ENCODE measurements around the gene KLHL29. TPM values are rescaled to one million over a fixed set of nuclear protein-coding genes. Genes with fewer than 3 reads are reported as not detected.

Gene KLHL29
- total RNA-seq, 2 experiments from 2014 or later = 0.23 to 0.66 TPM

DNA sequence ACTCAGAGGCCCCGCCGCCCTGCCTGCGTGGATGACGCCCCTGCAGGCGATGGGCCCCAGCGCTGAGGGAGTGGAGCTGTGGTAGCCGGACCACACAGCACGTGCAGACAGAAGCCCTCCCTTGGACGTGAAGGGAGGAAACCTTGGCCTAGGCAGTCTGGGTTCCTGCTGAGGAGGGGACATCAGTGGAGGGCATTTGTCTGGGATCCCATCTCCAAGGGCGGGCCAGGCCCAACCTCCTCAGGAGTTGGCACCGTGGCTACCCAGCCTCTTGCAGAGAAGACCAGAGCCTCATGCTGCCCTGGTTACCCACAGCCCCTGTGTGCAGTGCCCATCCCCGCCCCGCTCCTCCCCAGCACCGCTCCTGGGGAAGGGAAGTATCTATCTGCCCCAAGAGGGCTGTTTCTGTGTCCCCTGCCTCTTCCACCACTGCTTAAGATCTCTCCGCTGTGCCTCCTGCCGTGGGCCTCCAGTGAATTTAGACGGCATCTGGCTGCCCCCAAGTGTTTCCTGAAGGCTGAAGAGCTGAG is 241.8 kb downstream of the KLHL29 start:
- Histone ChIP-seq H4K20me1 (ENCODE audit: insufficient read depth, low read length) (no peaks in the 10 kb centered on the region), H3K4me2 (ENCODE audit: low read length) (no peak overlapping the region), H3K9me3 (ENCODE audit: low read length) (0 out of 2 replicates have a peak, but pooled peaks cover 9% of the 10 kb centered on the region), H3K27ac (ENCODE audit: low read depth, low read length, poor library complexity, severe bottlenecking) (no peak overlapping the region), H3K9me2 (ENCODE audit: insufficient read depth, low read length) (no peaks in the 10 kb centered on the region), H3K4me3 (ENCODE audit: low read depth, low read length, poor library complexity, severe bottlenecking) (no peak overlapping the region), H3K4me1 (ENCODE audit: insufficient read depth, low read length, poor library complexity, severe bottlenecking) (no peaks in the 10 kb centered on the region), H2AFZ (ENCODE audit: low read length) (no peak overlapping the region), H3K79me2 (ENCODE audit: insufficient read depth, low read depth, low read length) (no peaks in the 10 kb centered on the region), H3K36me3 (ENCODE audit: insufficient read depth, low read length) (no peaks in the 10 kb centered on the region)
- CTCF ChIA-PET (ENCODE audit: unreplicated experiment) = no interaction called here
- no peak for DNase-seq (ENCODE audit: low spot score)
- no peak for TF ChIP-seq EZH2phosphoT487 (IDR thresholded peaks at IDR 0.05; ENCODE audit: borderline replicate concordance, low read depth, low read length)
- TF ChIP-seq, protein P1, sequence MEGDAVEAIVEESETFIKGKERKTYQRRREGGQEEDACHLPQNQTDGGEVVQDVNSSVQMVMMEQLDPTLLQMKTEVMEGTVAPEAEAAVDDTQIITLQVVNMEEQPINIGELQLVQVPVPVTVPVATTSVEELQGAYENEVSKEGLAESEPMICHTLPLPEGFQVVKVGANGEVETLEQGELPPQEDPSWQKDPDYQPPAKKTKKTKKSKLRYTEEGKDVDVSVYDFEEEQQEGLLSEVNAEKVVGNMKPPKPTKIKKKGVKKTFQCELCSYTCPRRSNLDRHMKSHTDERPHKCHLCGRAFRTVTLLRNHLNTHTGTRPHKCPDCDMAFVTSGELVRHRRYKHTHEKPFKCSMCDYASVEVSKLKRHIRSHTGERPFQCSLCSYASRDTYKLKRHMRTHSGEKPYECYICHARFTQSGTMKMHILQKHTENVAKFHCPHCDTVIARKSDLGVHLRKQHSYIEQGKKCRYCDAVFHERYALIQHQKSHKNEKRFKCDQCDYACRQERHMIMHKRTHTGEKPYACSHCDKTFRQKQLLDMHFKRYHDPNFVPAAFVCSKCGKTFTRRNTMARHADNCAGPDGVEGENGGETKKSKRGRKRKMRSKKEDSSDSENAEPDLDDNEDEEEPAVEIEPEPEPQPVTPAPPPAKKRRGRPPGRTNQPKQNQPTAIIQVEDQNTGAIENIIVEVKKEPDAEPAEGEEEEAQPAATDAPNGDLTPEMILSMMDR (conservative IDR thresholded peaks at IDR 0.05; ENCODE audit: low read length) = no peak
- POLR2A ChIA-PET = no interaction called here
- no TSS peak for BruUV-seq (replicated peaks)
- intact Hi-C loops (cut with micrococcal nuclease; ENCODE audit: unreplicated experiment) = no loop called here

DNA sequence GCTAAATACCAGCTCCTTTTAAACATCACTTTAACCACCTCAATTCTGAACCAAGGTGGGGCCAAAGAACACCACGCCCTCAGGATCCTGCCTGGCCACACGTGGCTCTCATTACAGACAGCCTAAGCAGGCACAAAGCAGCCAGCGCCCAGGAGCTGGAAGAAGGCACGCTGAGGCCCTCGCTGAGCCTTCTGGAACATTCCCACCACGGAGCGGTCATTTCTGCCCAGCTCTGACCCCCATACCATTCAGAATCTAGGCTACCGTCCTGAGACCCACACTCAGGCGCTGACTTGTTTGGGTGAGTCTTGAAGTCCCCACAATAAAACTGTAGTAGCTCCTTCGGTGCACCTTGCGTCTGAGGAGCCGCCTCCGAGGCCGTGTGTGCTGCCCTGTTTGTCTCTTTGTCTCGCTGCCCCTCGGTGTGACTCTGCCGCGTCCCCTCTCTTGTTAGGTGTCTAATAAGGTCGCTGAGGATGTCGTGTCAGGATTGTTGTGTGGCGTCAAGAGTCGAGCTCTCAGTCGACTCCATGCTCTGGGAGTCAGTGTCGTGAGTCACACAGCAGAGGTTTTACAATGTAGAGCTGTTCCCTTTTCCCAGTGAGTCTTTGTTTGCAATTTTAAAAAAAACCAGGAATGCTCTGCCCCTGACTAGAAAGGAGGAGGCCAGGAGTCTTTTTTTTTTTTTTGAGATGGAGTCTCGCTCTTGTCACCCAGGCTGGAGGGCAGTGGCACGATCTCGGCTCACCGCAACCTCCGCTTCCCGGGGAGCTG is 242.4 kb downstream of the KLHL29 start:
- TF ChIP-seq, protein P1 (conservative IDR thresholded peaks at IDR 0.05; ENCODE audit: low read length) = no peak
- TF ChIP-seq EZH2phosphoT487 (IDR thresholded peaks at IDR 0.05; ENCODE audit: borderline replicate concordance, low read depth, low read length) = no peak
- H4K20me1 ChIP-seq (ENCODE audit: insufficient read depth, low read length) = no peaks in the 10 kb centered on the region
- no peak overlapping the region for H2AFZ ChIP-seq (ENCODE audit: low read length)
- ChIA-PET CTCF (ENCODE audit: unreplicated experiment) (no interaction called here), POLR2A (interaction anchor here (0.7 kb wide), 1 partner anchor 485 kb away, joined by 4 read pairs; no protein-coding TSS in a partner anchor)
- no peak for DNase-seq (ENCODE audit: low spot score)
- no peaks in the 10 kb centered on the region for H3K9me2 ChIP-seq (ENCODE audit: insufficient read depth, low read length)
- H3K4me1 ChIP-seq (ENCODE audit: insufficient read depth, low read length, poor library complexity, severe bottlenecking) = no peaks in the 10 kb centered on the region
- no peaks in the 10 kb centered on the region for H3K79me2 ChIP-seq (ENCODE audit: insufficient read depth, low read depth, low read length)
- no TSS peak for BruUV-seq (replicated peaks)
- no peaks in the 10 kb centered on the region for H3K36me3 ChIP-seq (ENCODE audit: insufficient read depth, low read length)
- 0 out of 2 replicates have a peak, but pooled peaks cover 9% of the 10 kb centered on the region for H3K9me3 ChIP-seq (ENCODE audit: low read length)
- H3K4me3 ChIP-seq (ENCODE audit: low read depth, low read length, poor library complexity, severe bottlenecking) = no peak overlapping the region
- intact Hi-C loops (cut with micrococcal nuclease; ENCODE audit: unreplicated experiment) = no loop called here
- H3K27ac ChIP-seq (ENCODE audit: low read depth, low read length, poor library complexity, severe bottlenecking) = no peak overlapping the region
- no peak overlapping the region for H3K4me2 ChIP-seq (ENCODE audit: low read length)

Measured in OCI-LY7 (cell line).